Lung (tissue), 16 donors: ENCODE results near the gene FAM156B. TPM values are rescaled to one million over a fixed set of nuclear protein-coding genes. Genes with fewer than 3 reads are reported as not detected.
"Not testable (repeated sequence)": the region's sequence is repeated elsewhere in the genome, so short reads cannot be mapped to it uniquely, and the experiment has no call there.

Experiments
- ATAC-seq: fragments of 200-7000 bp; cut with Tn5 transposase; one replicate; pipeline ENCODE4 v1.9.1; 2020; ENCODE audit warnings: moderate number of reproducible peaks; ENCODE audit not compliant: insufficient read depth, low FRiP score
- DNase-seq, 3 donors: peaks; one replicate each; pipeline ENCODE4 v3.0.0-alpha.2; 2013 to 2017
- H3K27ac ChIP-seq, 2 donors: one replicate each; pipeline ENCODE4 v1.5.1; 2013; ENCODE audit warnings: mild to moderate bottlenecking in 2 of 2, moderate library complexity in 2 of 2, control low read depth in 1 of 2, inconsistent platforms in 1 of 2, low read depth in 1 of 2, low read length in 1 of 2
- H3K27me3 ChIP-seq, 3 donors: one replicate each; pipeline ENCODE4 v1.5.1; 2013; ENCODE audit warnings: low read length in 2 of 3; ENCODE audit not compliant: control insufficient read depth in 3 of 3, insufficient read depth in 3 of 3
- H3K36me3 ChIP-seq, 4 donors: one replicate each; pipeline ENCODE4 v1.5.1; 2013; ENCODE audit warnings: low read length in 4 of 4, mild to moderate bottlenecking in 1 of 4, moderate library complexity in 1 of 4; ENCODE audit not compliant: control insufficient read depth in 4 of 4, insufficient read depth in 4 of 4
- H3K4me1 ChIP-seq, 5 donors: one replicate each; pipeline ENCODE4 v1.5.1; 2013; ENCODE audit warnings: low read length in 5 of 5, mild to moderate bottlenecking in 2 of 5, moderate library complexity in 1 of 5; ENCODE audit not compliant: control insufficient read depth in 5 of 5, insufficient read depth in 5 of 5
- H3K4me3 ChIP-seq: one replicate; pipeline ENCODE4 v1.5.1; 2013; ENCODE audit warnings: mild to moderate bottlenecking, control low read depth, moderate library complexity
- H3K9ac ChIP-seq, 2 donors: one replicate each; pipeline ENCODE4 v1.5.1; 2013; ENCODE audit warnings: low read length in 2 of 2, control low read depth in 1 of 2; ENCODE audit not compliant: insufficient read depth in 1 of 2
- H3K9me3 ChIP-seq, 4 donors: one replicate each; pipeline ENCODE4 v1.5.1; 2013; ENCODE audit warnings: low read length in 3 of 4, mild to moderate bottlenecking in 1 of 4, moderate library complexity in 1 of 4; ENCODE audit not compliant: control insufficient read depth in 4 of 4, insufficient read depth in 3 of 4
- WGBS, 2 donors: extraction: QIAGEN DNeasy Blood & Tissue Kit; methylation state at CpG; one replicate each; pipeline ENCODE4 v1.1.7; 2013; 5-methylcytosine and 5-hydroxymethylcytosine counted together
- long read RNA-seq, 5 donors: transcript quantifications; one replicate each; lab custom pipeline, GENCODE V29; 2026
- polyA plus RNA-seq, 2 donors: library from polyadenylated mRNA; stranded (reverse); fragments of 200-250 nt; gene quantifications; one replicate each; pipeline ENCODE4 v1.2.1, GENCODE V29; 2013
- total RNA-seq, 2 donors: library from RNA; depleted of rRNA in 1 of 2; stranded (reverse); fragments of >200 nt in 1 of 2; gene quantifications; one replicate each; pipeline ENCODE4 v1.2.1, GENCODE V29; 2014 to 2021
- TF ChIP-seq, protein P1 (sequence below): IDR thresholded peaks from 2 replicates; pipeline ENCODE4 v1.5.1; 2012; ENCODE audit warnings: mild to moderate bottlenecking; ENCODE audit errors: control extremely low read depth, extremely low read depth
- donor health status: control.
- donor health status: control.
- donor health status: Bipolar disorder and iron deficiency.
- donor health status: healthy.
- donor health status: DM: yes; HTN: yes; CAD: no.

FAM156B gene, protein sequence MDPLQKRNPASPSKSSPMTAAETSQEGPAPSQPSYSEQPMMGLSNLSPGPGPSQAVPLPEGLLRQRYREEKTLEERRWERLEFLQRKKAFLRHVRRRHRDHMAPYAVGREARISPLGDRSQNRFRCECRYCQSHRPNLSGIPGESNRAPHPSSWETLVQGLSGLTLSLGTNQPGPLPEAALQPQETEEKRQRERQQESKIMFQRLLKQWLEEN
- total RNA-seq = 10 to 100 TPM; 19.8 to 21.2 TPM
- polyA plus RNA-seq = 10 to 100 TPM; 17.3 to 34.2 TPM
- long read RNA-seq, donor 1, transcript FAM156B-201 (3 exons, 2,537 nt) = major isoform, 7 of 9 reads
- long read RNA-seq, donor 1, partial matches to known transcripts = 0 of 9 reads
- long read RNA-seq, donor 1, other reads (novel, unspliced or antisense) = 0 of 9 reads
- long read RNA-seq, donor 2, partial matches to known transcripts = 0 of 4 reads
- long read RNA-seq, donor 2, other reads (novel, unspliced or antisense) = 0 of 4 reads
- long read RNA-seq, donor 3, transcript FAM156B-201 (3 exons, 2,537 nt) = major isoform, 6 of 6 reads
- long read RNA-seq, donor 3, partial matches to known transcripts = 0 of 6 reads
- long read RNA-seq, donor 3, other reads (novel, unspliced or antisense) = 0 of 6 reads
- long read RNA-seq, donor 4, partial matches to known transcripts = 6 of 11 reads
- long read RNA-seq, donor 4, other reads (novel, unspliced or antisense) = 0 of 11 reads
- long read RNA-seq, donor 5, transcript FAM156B-201 (3 exons, 2,537 nt) = major isoform, 7 of 10 reads
- long read RNA-seq, donor 5, partial matches to known transcripts = 0 of 10 reads
- long read RNA-seq, donor 5, other reads (novel, unspliced or antisense) = 0 of 10 reads

DNA sequence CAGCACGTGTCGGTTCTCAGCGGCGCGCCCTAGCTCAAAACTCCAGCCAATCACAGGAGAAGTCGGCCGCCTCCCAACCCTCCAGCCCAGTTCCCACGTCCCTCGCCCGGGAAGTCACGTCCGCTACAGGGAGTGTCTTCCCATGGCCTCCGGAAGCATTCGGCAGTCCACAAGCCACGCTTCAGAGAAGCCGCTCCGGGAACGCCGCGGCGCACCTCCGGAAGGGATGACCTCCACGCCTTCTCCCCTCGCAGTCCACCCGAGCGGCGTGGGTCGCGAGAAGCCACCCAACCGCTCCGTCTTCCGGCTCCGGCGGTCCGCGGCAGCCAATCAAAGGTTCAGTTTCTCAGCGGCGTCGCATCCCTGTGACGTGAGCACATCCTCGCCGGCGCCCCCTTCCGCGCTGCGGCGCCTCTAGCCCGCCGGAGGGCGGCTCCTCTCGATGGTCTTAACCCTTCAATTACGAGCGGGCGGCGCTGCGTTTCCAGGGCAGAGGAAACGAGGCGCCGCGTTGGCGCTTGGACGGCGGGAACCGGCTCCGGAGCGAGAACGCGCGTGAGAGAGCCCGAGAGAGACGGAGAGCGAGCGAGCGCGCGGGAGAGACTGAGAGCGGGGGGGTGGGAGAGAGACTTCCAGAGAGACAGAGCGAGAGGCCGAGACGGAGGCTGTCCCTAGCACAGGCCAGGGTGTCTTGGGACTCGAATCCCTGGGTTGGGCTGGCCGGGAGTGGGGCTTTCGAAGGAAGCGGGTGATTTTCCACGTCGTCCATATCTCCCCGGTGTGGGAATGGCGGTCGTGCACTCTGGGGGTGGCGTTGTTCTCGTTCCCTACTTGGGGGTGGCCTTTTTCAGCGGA, at the start of gene FAM156B:
Gene FAM156B, plus strand, starts transcription at position 476 of the 855 bp plus-strand sequence. CDS start 9,896 bp downstream, outside the sequence.
- not testable (repeated sequence) for H3K4me1 ChIP-seq

DNA sequence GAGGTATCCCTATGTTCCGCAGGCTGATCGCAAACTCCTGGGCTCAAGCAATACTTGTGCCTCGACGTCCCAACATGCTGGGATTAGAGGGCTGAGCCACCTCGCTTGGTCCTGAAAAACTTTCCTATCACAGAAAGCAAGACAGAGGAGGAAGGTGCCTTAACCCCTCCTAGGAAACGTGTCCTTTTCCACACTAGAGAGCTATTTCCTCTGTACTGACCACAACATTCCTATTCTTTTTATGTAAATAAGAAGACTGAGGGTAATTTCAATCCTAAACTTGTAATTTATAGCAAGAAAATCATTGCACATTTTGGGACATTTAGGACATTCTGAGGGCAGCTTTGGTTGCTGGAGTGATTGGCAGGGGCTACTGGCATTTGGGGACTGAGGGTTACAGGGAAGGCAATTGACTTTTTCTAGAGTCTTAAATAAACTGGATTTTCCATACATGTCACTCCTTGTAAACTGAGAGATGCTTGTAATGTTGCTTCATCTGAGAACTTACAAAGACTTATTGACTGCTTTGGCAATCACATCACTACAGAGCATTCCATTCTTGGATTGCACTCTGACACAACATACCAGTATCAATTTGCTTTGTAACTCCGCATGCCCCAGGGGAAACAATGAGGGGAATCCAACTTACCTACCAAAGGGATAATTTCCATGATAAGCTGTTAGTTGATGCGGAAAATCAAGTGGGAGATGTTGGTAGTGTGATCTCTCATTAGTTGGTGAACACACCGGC, 44.8 kb upstream of the FAM156B start:
- Histone ChIP-seq H3K36me3 (no peaks in the 10 kb centered on the region), H3K9ac (no peak overlapping the region), H3K9me3 (peaks cover 0 to 9% (median 0%) of the 10 kb centered on the region in 4 donors), H3K4me1 (no peaks in the 10 kb centered on the region), H3K27ac (no peak overlapping the region), H3K27me3 (peaks cover 0 to 24% (median 15%) of the 10 kb centered on the region in 3 donors), H3K4me3 (no peak overlapping the region)
- DNase-seq (peak in 1 of 3 donors; percentile 6), ATAC-seq (no peak)
- 78 to 85% methylated on average over 9 of the region's 9 CpGs for whole genome bisulfite sequencing, 2 donors
- TF ChIP-seq, protein P1, sequence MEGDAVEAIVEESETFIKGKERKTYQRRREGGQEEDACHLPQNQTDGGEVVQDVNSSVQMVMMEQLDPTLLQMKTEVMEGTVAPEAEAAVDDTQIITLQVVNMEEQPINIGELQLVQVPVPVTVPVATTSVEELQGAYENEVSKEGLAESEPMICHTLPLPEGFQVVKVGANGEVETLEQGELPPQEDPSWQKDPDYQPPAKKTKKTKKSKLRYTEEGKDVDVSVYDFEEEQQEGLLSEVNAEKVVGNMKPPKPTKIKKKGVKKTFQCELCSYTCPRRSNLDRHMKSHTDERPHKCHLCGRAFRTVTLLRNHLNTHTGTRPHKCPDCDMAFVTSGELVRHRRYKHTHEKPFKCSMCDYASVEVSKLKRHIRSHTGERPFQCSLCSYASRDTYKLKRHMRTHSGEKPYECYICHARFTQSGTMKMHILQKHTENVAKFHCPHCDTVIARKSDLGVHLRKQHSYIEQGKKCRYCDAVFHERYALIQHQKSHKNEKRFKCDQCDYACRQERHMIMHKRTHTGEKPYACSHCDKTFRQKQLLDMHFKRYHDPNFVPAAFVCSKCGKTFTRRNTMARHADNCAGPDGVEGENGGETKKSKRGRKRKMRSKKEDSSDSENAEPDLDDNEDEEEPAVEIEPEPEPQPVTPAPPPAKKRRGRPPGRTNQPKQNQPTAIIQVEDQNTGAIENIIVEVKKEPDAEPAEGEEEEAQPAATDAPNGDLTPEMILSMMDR = no peak

More for the DNA sequence above, at the start of gene FAM156B:
- H3K27me3 ChIP-seq, H3K9me3 ChIP-seq, H3K27ac ChIP-seq, H3K9ac ChIP-seq, H3K4me3 ChIP-seq, DNase-seq, H3K36me3 ChIP-seq: not testable (repeated sequence)
- peak; percentile 83 for ATAC-seq
- whole genome bisulfite sequencing, 2 donors = no CpG with 5 or more reads among the region's 92 CpGs

DNA sequence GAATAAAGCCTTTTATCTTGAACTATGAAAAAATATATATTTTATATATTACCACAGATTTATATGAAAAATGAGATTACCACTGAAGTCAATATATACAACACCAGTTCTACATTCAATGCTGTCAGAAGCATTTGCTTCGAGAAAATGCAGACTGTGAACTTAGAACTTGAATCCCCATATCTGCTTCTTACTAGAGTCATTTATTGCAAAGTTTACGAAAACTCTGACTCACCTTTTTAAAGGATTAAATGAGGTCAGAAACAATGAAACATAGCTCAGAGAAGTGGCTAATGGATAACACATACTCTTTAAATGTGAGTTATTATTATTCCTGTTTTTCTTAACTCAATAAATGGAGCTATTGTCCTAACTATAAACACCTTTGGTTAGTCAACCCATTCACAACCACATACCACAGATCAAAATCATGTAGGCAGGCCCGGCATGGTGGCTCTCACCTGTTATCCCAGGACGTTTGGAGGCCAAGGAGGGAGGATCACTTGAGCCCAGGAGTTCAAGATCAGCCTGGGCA, 40.1 kb upstream of the FAM156B start:
- not testable (repeated sequence) for H3K4me3 ChIP-seq, H3K4me1 ChIP-seq, H3K9me3 ChIP-seq, DNase-seq, H3K9ac ChIP-seq, ATAC-seq, H3K36me3 ChIP-seq, H3K27ac ChIP-seq
- peaks cover 0 to 20% (median 14%) of the 10 kb centered on the region in 3 donors for H3K27me3 ChIP-seq
- WGBS, 2 donors = 58 to 66% methylated on average over 4 of the region's 4 CpGs
